ENCODE data around the gene COLEC12.

COLEC12 gene

DNA sequence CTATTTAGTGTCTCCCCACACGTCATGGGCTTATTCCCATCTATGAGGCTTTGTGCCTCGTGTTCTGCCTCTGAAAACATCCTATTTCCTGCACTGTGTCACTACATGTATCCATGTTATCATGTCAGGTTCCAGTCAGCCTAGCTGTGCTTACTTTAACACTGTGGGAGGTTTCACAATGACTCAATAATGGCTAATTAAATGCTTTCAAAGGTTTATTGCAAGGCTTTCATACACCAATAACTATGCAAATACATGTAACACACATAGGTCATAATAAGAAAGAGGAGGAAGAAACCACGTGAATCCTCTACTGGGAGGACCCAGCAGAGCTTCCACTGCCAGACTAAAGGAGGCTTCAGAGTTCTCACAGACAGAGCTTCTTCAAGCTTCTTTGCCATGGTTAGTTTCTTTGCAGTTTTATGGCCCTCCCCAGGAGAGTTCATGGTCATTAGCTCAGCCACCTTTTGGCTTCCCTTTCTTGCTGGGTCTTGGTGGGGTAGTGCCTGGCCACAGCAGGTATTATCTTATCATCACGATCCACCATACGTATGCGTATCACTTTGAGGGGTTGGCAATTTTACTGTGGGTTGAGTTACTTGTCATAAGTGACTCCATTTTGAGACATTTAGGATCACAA, 5.1 kb upstream of the COLEC12 start:
- H3K27me3 ChIP-seq (ENCODE audit: insufficient read depth, low read length, poor library complexity, severe bottlenecking), result no peaks in the 10 kb centered on the region
- H4K20me1 ChIP-seq (ENCODE audit: insufficient read depth, low read length, poor library complexity, severe bottlenecking), result no peaks in the 10 kb centered on the region
- no peaks in the 10 kb centered on the region for H3F3A ChIP-seq (ENCODE audit: low read depth)
- no peak overlapping the region for H3K9ac ChIP-seq (ENCODE audit: low read depth, low read length, poor library complexity, severe bottlenecking)
- no peak for TF ChIP-seq EZH2phosphoT487 (IDR thresholded peaks at IDR 0.05; ENCODE audit: borderline replicate concordance)
- TF ChIP-seq, protein P1, sequence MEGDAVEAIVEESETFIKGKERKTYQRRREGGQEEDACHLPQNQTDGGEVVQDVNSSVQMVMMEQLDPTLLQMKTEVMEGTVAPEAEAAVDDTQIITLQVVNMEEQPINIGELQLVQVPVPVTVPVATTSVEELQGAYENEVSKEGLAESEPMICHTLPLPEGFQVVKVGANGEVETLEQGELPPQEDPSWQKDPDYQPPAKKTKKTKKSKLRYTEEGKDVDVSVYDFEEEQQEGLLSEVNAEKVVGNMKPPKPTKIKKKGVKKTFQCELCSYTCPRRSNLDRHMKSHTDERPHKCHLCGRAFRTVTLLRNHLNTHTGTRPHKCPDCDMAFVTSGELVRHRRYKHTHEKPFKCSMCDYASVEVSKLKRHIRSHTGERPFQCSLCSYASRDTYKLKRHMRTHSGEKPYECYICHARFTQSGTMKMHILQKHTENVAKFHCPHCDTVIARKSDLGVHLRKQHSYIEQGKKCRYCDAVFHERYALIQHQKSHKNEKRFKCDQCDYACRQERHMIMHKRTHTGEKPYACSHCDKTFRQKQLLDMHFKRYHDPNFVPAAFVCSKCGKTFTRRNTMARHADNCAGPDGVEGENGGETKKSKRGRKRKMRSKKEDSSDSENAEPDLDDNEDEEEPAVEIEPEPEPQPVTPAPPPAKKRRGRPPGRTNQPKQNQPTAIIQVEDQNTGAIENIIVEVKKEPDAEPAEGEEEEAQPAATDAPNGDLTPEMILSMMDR (conservative IDR thresholded peaks at IDR 0.05; ENCODE audit: low read length), result no peak
- H3K9me3 ChIP-seq (ENCODE audit: insufficient read depth, low read depth, low read length), result peaks cover 6% of the 10 kb centered on the region; the same call in 1 of the 2 replicates
- no peak overlapping the region for H2AFZ ChIP-seq (ENCODE audit: low read length)
- H3K4me2 ChIP-seq (ENCODE audit: low read depth, low read length, poor library complexity, severe bottlenecking), result no peak overlapping the region
- H3K4me3 ChIP-seq (ENCODE audit: low read length, poor library complexity, severe bottlenecking), result no peak overlapping the region
- no peaks in the 10 kb centered on the region for H3K79me2 ChIP-seq (ENCODE audit: insufficient read depth, low read length)
- H3K4me1 ChIP-seq (ENCODE audit: insufficient read depth, low read length, poor library complexity, severe bottlenecking), result no peaks in the 10 kb centered on the region
- no peaks in the 10 kb centered on the region for H3K9me2 ChIP-seq (replicated peaks; ENCODE audit: low read depth, low read length)
- no peaks in the 10 kb centered on the region for H3K36me3 ChIP-seq (ENCODE audit: insufficient read depth, low read length)

DNA sequence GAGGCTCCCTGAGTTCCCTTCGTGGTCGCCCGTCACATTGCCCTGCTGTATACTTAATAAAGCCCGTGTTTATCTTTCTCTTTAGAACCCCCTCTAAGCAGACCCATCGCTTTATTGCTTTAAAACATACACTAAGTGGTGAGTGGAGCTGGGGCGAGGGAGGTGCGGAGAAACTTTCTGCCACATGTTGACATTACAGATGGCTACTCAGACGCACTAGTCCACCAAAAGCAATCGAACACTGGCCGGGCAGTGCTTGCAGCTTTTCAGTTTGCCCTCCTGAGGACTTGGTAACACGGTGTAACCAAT, 859 bp upstream of the COLEC12 start:
- H3K79me2 ChIP-seq (ENCODE audit: insufficient read depth, low read length), result no peaks in the 10 kb centered on the region
- peaks cover 6% of the 10 kb centered on the region; the same call in 1 of the 2 replicates for H3K9me3 ChIP-seq (ENCODE audit: insufficient read depth, low read depth, low read length)
- H3K9ac ChIP-seq (ENCODE audit: low read depth, low read length, poor library complexity, severe bottlenecking), result no peak overlapping the region
- H2AFZ ChIP-seq (ENCODE audit: low read length), result no peak overlapping the region
- TF ChIP-seq, protein P1 (conservative IDR thresholded peaks at IDR 0.05; ENCODE audit: low read length), result no peak
- TF ChIP-seq EZH2phosphoT487 (IDR thresholded peaks at IDR 0.05; ENCODE audit: borderline replicate concordance), result no peak
- H3K4me2 ChIP-seq (ENCODE audit: low read depth, low read length, poor library complexity, severe bottlenecking), result no peak overlapping the region
- no peaks in the 10 kb centered on the region for H3K36me3 ChIP-seq (ENCODE audit: insufficient read depth, low read length)
- no peak overlapping the region for H3K4me3 ChIP-seq (ENCODE audit: low read length, poor library complexity, severe bottlenecking)
- H3K27me3 ChIP-seq (ENCODE audit: insufficient read depth, low read length, poor library complexity, severe bottlenecking), result no peaks in the 10 kb centered on the region
- no peaks in the 10 kb centered on the region for H3K4me1 ChIP-seq (ENCODE audit: insufficient read depth, low read length, poor library complexity, severe bottlenecking)
- no peaks in the 10 kb centered on the region for H3K9me2 ChIP-seq (replicated peaks; ENCODE audit: low read depth, low read length)
- no peaks in the 10 kb centered on the region for H3F3A ChIP-seq (ENCODE audit: low read depth)
- H4K20me1 ChIP-seq (ENCODE audit: insufficient read depth, low read length, poor library complexity, severe bottlenecking), result no peaks in the 10 kb centered on the region

DNA sequence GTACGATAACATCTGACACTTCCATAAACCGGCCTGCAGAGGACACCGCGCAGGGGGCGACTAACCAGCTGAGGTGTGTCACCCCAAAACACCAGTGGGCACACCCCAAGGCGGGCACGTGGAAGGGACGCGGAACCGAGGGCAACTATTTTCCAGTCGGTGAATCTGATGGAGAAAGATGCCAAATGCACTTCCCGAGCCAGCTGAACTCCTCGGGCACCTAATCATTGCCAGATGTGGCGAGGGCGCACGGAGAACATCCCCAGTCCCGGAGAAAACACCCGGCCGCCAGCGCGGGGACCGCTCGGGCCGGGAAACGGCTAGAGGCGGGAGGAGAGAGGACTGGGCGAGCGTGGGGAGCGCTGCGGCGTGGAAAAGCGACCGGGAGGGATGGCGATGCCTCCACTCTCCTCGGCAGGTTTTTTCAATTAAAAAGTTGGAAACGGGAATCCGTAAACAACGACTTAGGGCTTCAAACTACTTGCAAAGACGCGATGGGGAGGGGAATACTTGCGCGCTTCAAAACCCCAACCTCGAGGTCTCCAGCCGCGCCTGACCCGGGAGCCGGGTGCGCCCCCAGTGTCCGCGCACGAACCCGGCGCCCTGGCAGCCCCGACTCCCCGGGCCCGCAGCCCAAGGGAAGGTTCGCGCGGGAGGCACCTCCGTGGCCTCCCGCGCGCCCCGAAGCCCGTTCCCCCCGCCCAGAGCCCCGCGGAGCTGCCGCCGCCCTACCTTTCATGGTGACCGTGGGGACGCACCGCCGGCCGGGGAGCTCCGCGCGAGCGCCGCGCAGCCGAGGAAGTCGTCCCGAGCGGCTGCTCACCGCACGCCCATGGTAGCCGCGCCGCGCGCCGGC, 497 bp downstream of the COLEC12 start:
- no peaks in the 10 kb centered on the region for H3K79me2 ChIP-seq (ENCODE audit: insufficient read depth, low read length)
- no peaks in the 10 kb centered on the region for H3K4me1 ChIP-seq (ENCODE audit: insufficient read depth, low read length, poor library complexity, severe bottlenecking)
- H3K36me3 ChIP-seq (ENCODE audit: insufficient read depth, low read length), result no peaks in the 10 kb centered on the region
- no peaks in the 10 kb centered on the region for H3F3A ChIP-seq (ENCODE audit: low read depth)
- H3K4me3 ChIP-seq (ENCODE audit: low read length, poor library complexity, severe bottlenecking), result no peak overlapping the region
- TF ChIP-seq, protein P1 (conservative IDR thresholded peaks at IDR 0.05; ENCODE audit: low read length), result no peak
- no peak for TF ChIP-seq EZH2phosphoT487 (IDR thresholded peaks at IDR 0.05; ENCODE audit: borderline replicate concordance)
- no peak overlapping the region for H2AFZ ChIP-seq (ENCODE audit: low read length)
- H3K9me2 ChIP-seq (replicated peaks; ENCODE audit: low read depth, low read length), result no peaks in the 10 kb centered on the region
- H4K20me1 ChIP-seq (ENCODE audit: insufficient read depth, low read length, poor library complexity, severe bottlenecking), result no peaks in the 10 kb centered on the region
- H3K9me3 ChIP-seq (ENCODE audit: insufficient read depth, low read depth, low read length), result peaks cover 3% of the 10 kb centered on the region; the same call in 1 of the 2 replicates
- H3K9ac ChIP-seq (ENCODE audit: low read depth, low read length, poor library complexity, severe bottlenecking), result no peak overlapping the region
- H3K4me2 ChIP-seq (ENCODE audit: low read depth, low read length, poor library complexity, severe bottlenecking), result no peak overlapping the region
- H3K27me3 ChIP-seq (ENCODE audit: insufficient read depth, low read length, poor library complexity, severe bottlenecking), result no peaks in the 10 kb centered on the region
